ENCODE results near the gene NIP7. TPM values are rescaled to one million over a fixed set of nuclear protein-coding genes. Genes with fewer than 3 reads are reported as not detected.
"Not testable (repeated sequence)": the region's sequence is repeated elsewhere in the genome, so short reads cannot be mapped to it uniquely, and the experiment has no call there.

NIP7 gene
- total and polyA plus RNA-seq, 2 of the 4 experiments (the other 2 are of a cell fraction) = 14.0 to 28.3 TPM

DNA sequence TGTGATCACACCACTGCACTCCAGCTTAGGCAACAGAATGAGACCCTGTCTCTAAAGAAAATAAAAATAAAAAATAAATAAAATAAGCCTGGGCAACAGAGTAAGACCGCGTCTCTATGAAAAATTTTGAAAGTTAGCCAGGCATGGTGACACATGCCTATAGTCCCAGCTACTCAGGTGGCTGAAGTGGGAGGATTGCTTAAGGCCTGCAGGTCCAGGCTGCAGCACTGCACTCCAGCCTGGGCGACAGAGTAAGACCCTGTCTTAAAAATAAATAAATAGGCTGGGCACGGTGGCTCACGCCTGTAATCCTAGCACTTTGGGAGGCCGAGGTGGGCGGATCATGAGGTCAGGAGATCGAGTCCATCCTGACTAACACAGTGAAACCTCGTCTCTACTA lies 47.9 kb upstream of the NIP7 start:
- H4K20me1 ChIP-seq (ENCODE audit: insufficient read depth, low read length); H3K9me1 ChIP-seq (ENCODE audit: insufficient read depth, low read length); H2BK5ac ChIP-seq (ENCODE audit: low read depth, low read length, poor library complexity, severe bottlenecking); H3K27ac ChIP-seq (ENCODE audit: insufficient read depth, low read length); H3K4ac ChIP-seq (ENCODE audit: low read depth, low read length); POLR2A ChIA-PET (ENCODE audit: unreplicated experiment); intact Hi-C loops (cut with micrococcal nuclease); H3K18ac ChIP-seq (ENCODE audit: low read depth, low read length); H3K4me3 ChIP-seq (ENCODE audit: insufficient read depth, low read depth, low read length); BruUV-seq (replicated peaks); H2BK20ac ChIP-seq (ENCODE audit: low read depth, low read length); dilution Hi-C loops (cut with HindIII; ENCODE audit: low sequenced_read_pairs, unreplicated experiment); H4K5ac ChIP-seq (ENCODE audit: low read depth, low read length); H4K91ac ChIP-seq (ENCODE audit: insufficient read depth, low read depth, low read length); ATAC-seq (ENCODE audit: low read depth); DNase-seq; H3K4me1 ChIP-seq (ENCODE audit: control insufficient read depth, insufficient read depth, low read length); H3K14ac ChIP-seq (replicated peaks; ENCODE audit: low read depth, low read length); H3K36me3 ChIP-seq (ENCODE audit: control insufficient read depth, insufficient read depth, low read length); H4K8ac ChIP-seq (ENCODE audit: low read depth in 2 of 2, low read length in 2 of 2); H3K9ac ChIP-seq (ENCODE audit: low read depth, low read length); H3K27me3 ChIP-seq (ENCODE audit: control insufficient read depth, insufficient read depth, low read length); H2AK9ac ChIP-seq (replicated peaks; ENCODE audit: low read depth, low read length, poor library complexity); H2BK120ac ChIP-seq (ENCODE audit: low read depth, low read length); in situ Hi-C loops (cut with MboI; ENCODE audit: low sequenced_read_pairs); H3K56ac ChIP-seq (ENCODE audit: extremely low read depth, insufficient read depth, low read length); H3K23ac ChIP-seq (ENCODE audit: low read depth, low read length); H3K4me2 ChIP-seq (ENCODE audit: low read depth, low read length); H3K9me3 ChIP-seq (ENCODE audit: control insufficient read depth, insufficient read depth, low read length); H2BK15ac ChIP-seq (ENCODE audit: low read depth, low read length); H2AK5ac ChIP-seq (ENCODE audit: low read depth, low read length); H2AFZ ChIP-seq (replicated peaks; ENCODE audit: low read length, poor library complexity): not testable (repeated sequence)
- CTCF ChIA-PET = interaction anchor here (0.6 kb wide), 1 partner anchor 82 kb away, joined by 4 read pairs; no protein-coding TSS in a partner anchor
- WGBS, 2 experiments (ENCODE audit: extremely low coverage in 2 of 2, insufficient read length in 1 of 2) = 100% methylated on average over 1 of the region's 9 CpGs; no CpG with 5 or more reads in 1 of the 2 experiments
- peaks cover 10 to 54% of the 10 kb centered on the region in 2 experiments for H3K79me1 ChIP-seq (ENCODE audit: low read depth in 1 of 2, low read length in 2 of 2)

Measured in IMR-90 (cell line).